Gastroesophageal sphincter (tissue), 4 donors: ENCODE data around the gene EIF2AK2. TPM values are rescaled to one million over a fixed set of nuclear protein-coding genes. Genes with fewer than 3 reads are reported as not detected.

Experiments used
- ATAC-seq: fragments of 150-250 bp; one replicate; pipeline ENCODE4 v1.9.1; 2016; ENCODE audit warnings: mild to moderate bottlenecking, moderate library complexity
- H3K27ac ChIP-seq, 4 donors: fragments of 200-600 bp; sonication (generic) in 3 of 4; 1 replicate in 3 of 4; 2 replicates in 1 of 4; pipeline ENCODE4 v1.5.1; 2016 to 2019
- H3K27me3 ChIP-seq: fragments of 200-600 bp; sonication (generic); one replicate; pipeline ENCODE4 v1.5.1; 2019
- H3K36me3 ChIP-seq, 2 donors: fragments of 200-600 bp; sonication (generic); one replicate each; pipeline ENCODE4 v1.5.1; 2019; ENCODE audit warnings: control low read depth in 1 of 2
- H3K4me1 ChIP-seq, 3 donors: fragments of 200-600 bp; sonication (generic); 1 replicate in 2 of 3; 2 replicates in 1 of 3; pipeline ENCODE4 v1.5.1; 2016 to 2019; ENCODE audit warnings: control low read depth in 2 of 3
- H3K4me3 ChIP-seq, 2 donors: fragments of 200-600 bp; sonication (generic); one replicate each; pipeline ENCODE4 v1.5.1; 2019; ENCODE audit warnings: mild to moderate bottlenecking in 1 of 2, moderate library complexity in 1 of 2
- H3K9me3 ChIP-seq, 3 donors: fragments of 200-600 bp; sonication (generic); one replicate each; pipeline ENCODE4 v1.5.1; 2017 to 2019; ENCODE audit warnings: control low read depth in 2 of 3
- EP300 ChIP-seq: sonication (generic); formaldehyde crosslinking; IDR thresholded peaks from one replicate; pipeline ENCODE4 v1.6.1; 2017; ENCODE audit warnings: antibody characterized with exemption, mild to moderate bottlenecking
- POLR2A ChIP-seq, 2 donors: fragments of 450-650 bp; IDR thresholded peaks; one replicate each; pipeline ENCODE4 v1.6.1; 2017; ENCODE audit warnings: antibody characterized with exemption in 2 of 2, mild to moderate bottlenecking in 2 of 2, moderate library complexity in 1 of 2
- POLR2AphosphoS5 ChIP-seq: sonication (generic); formaldehyde crosslinking; IDR thresholded peaks from one replicate; pipeline ENCODE4 v1.6.1; 2017; ENCODE audit warnings: antibody characterized with exemption
- WGBS, 2 donors: methylation state at CpG; one replicate each; pipeline ENCODE4 v1.1.5; 2018; ENCODE audit warnings: low coverage in 1 of 2; 5-methylcytosine and 5-hydroxymethylcytosine counted together
- total RNA-seq, 4 donors: library from RNA; depleted of rRNA; stranded (reverse); fragments of >200 nt; gene quantifications; one replicate each; pipeline ENCODE4 v1.1.0, GENCODE V29; 2016
- TF ChIP-seq, protein P1 (sequence below), 4 experiments: fragments of 200-600 bp in 2 of 4; fragments of 450-650 bp in 2 of 4; sonication (generic) in 1 of 4; IDR thresholded peaks; one replicate each; pipeline ENCODE4 v1.5.1; 2017 to 2019; ENCODE audit warnings: antibody characterized with exemption in 4 of 4, mild to moderate bottlenecking in 2 of 4, moderate library complexity in 2 of 4

EIF2AK2 gene
- total RNA-seq, 4 donors from 2014 or later = 25.3 to 33.2 (median 29.9) TPM

DNA sequence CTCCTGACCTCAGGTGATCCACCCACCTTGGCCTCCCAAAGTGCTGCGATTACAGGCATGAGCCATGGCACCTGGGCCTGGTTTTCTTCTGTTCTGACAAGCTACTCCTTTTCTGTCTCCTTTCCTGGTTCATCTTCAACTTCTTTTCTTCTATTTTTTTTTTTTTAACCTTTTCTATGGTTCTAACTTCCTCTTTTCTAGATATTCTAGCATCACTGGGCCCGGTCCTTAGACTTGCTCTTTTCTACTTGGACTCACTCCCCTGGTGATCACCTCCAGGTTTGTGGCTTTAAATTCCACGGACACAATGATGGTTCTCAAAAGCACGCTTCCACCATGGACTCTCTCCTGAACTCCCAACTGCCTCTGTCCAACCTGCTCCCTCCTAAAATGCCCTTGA is 2.0 kb downstream of the EIF2AK2 start:
- Histone ChIP-seq H3K9me3 (no peaks in the 10 kb centered on the region), H3K36me3 (peaks cover 0 to 17% of the 10 kb centered on the region in 2 donors), H3K27me3 (no peaks in the 10 kb centered on the region), H3K4me1 (peaks cover 0 to 35% (median 7%) of the 10 kb centered on the region in 3 donors), H3K27ac (no peak overlapping the region), H3K4me3 (no peak overlapping the region)
- 88 to 94% methylated on average over 4 of the region's 4 CpGs for WGBS, 2 donors
- TF ChIP-seq POLR2A (IDR thresholded peaks at IDR 0.05) = no peak
- TF ChIP-seq POLR2AphosphoS5 = no peak
- no peak for TF ChIP-seq EP300
- TF ChIP-seq, protein P1, sequence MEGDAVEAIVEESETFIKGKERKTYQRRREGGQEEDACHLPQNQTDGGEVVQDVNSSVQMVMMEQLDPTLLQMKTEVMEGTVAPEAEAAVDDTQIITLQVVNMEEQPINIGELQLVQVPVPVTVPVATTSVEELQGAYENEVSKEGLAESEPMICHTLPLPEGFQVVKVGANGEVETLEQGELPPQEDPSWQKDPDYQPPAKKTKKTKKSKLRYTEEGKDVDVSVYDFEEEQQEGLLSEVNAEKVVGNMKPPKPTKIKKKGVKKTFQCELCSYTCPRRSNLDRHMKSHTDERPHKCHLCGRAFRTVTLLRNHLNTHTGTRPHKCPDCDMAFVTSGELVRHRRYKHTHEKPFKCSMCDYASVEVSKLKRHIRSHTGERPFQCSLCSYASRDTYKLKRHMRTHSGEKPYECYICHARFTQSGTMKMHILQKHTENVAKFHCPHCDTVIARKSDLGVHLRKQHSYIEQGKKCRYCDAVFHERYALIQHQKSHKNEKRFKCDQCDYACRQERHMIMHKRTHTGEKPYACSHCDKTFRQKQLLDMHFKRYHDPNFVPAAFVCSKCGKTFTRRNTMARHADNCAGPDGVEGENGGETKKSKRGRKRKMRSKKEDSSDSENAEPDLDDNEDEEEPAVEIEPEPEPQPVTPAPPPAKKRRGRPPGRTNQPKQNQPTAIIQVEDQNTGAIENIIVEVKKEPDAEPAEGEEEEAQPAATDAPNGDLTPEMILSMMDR (IDR thresholded peaks at IDR 0.05) = no peak
- no peak for ATAC-seq

DNA sequence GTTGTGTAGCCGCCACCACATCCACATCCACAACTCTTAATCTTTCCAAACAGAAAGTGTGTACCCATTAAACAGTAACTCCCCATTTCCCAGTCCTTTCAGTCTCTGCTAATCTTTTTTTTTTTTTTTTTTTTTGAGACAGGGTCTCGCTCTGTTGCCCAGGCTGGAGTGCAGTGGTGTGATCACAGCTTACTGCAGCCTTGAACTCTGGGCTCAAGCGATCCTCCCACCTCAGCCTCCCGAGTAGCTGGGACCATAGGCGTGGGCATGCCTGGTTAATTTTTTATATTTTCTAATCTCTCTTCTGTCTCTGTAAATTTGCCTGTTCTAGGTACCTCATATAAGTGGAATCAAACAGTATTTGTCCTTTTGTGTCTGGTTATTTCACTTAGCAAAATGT is 3.6 kb downstream of the EIF2AK2 start:
- no peak overlapping the region for H3K27ac ChIP-seq
- ATAC-seq = no peak
- no peak overlapping the region for H3K4me3 ChIP-seq
- no peaks in the 10 kb centered on the region for H3K9me3 ChIP-seq
- H3K27me3 ChIP-seq = no peaks in the 10 kb centered on the region
- 85 to 100% methylated on average over 4 to 5 of the region's 5 CpGs for WGBS, 2 donors
- H3K36me3 ChIP-seq = peaks cover 0 to 27% of the 10 kb centered on the region in 2 donors
- peaks cover 0 to 42% (median 7%) of the 10 kb centered on the region in 3 donors for H3K4me1 ChIP-seq
- no peak for TF ChIP-seq POLR2AphosphoS5
- TF ChIP-seq, protein P1 (IDR thresholded peaks at IDR 0.05) = no peak
- no peak for TF ChIP-seq POLR2A (IDR thresholded peaks at IDR 0.05)
- TF ChIP-seq EP300 = no peak

DNA sequence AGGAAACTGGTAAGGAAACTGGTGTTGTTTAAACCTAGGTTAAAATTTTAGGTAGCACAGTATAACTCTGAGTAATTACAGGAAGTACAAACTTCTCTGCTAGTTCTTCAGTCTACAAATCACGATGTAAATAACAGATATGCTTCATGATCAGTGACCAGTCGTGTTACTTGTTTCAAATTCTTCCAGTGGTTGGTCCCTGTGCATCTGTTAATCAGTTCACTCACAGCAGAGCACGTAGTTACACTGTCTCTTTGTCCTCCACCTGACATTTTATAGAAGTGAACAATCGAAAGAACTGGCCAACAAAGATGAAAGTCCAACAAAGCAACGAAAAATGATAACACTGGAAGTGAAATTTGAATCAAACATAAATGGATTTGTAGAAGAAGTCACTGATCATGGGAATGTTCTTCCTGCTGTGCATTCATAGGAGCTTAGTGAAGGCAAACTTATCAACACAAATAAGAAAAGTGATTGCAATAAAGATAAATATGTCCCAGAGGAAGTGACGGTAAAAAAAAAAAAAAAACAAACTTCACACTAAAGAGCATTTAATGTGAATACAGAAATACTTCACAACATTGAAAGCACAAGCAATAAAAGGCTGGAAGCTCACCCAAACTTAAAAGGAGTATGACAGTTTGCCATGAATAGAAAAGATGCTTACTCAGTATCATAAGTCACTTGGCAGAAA is 7.0 kb downstream of the EIF2AK2 start:
- no peak for TF ChIP-seq POLR2AphosphoS5
- TF ChIP-seq, protein P1 (IDR thresholded peaks at IDR 0.05) = no peak
- TF ChIP-seq POLR2A (IDR thresholded peaks at IDR 0.05) = no peak
- no peak for TF ChIP-seq EP300
- Histone ChIP-seq H3K4me3 (no peak overlapping the region), H3K4me1 (peaks cover 0 to 20% (median 0%) of the 10 kb centered on the region in 3 donors), H3K27me3 (no peaks in the 10 kb centered on the region), H3K27ac (no peak overlapping the region), H3K9me3 (no peaks in the 10 kb centered on the region), H3K36me3 (peaks cover 3 to 61% of the 10 kb centered on the region in 2 donors)
- WGBS, 2 donors = 34 to 60% methylated on average over 2 to 6 of the region's 6 CpGs
- no peak for ATAC-seq

DNA sequence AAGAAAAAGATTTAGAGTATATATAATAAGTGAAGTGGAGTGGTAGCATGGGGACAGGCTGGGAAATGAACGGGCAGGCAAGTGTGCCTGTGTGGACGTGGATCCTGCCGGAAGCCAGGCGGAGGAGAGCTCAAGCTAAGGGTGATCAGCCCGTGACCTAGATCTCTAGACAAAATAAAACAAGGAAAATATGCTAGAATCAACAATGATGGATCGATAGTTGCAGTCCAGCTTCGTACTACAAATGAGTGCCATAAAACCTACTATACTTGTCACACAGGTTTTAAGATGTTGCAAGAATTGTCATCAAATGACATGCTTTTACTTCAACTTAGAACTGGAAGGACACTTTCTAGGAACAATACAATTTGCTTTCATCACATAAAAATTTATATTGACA is 8.5 kb downstream of the EIF2AK2 start:
- Histone ChIP-seq H3K27me3 (no peaks in the 10 kb centered on the region), H3K36me3 (peaks cover 3 to 66% of the 10 kb centered on the region in 2 donors), H3K9me3 (no peaks in the 10 kb centered on the region), H3K4me3 (no peak overlapping the region), H3K27ac (no peak overlapping the region), H3K4me1 (peaks cover 0 to 18% (median 0%) of the 10 kb centered on the region in 3 donors)
- no peak for TF ChIP-seq POLR2A (IDR thresholded peaks at IDR 0.05)
- ATAC-seq = no peak
- WGBS, 2 donors = 89 to 100% methylated on average over 2 to 7 of the region's 7 CpGs

DNA sequence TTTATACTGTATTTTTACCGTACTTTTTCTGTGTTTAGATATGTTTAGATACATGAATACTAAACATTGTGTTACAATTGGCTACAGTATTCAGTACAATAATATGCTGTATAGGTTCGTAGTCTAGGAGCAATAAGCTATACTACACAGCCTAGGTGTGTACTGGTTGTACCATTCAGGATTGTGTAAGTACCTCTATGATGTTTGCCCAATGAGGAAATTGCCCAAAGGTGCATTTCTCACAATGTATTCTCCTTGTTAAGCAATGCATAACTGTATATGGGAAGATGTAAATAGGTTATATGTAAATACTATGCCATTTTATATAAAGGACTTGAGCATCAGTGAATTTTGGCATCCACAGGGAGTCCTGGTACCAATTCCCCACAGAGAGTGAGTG is 10.7 kb downstream of the EIF2AK2 start:
- Histone ChIP-seq H3K9me3 (no peaks in the 10 kb centered on the region), H3K36me3 (peaks cover 3 to 81% of the 10 kb centered on the region in 2 donors), H3K27ac (no peak overlapping the region), H3K4me3 (no peak overlapping the region), H3K4me1 (peaks cover 0 to 18% (median 0%) of the 10 kb centered on the region in 3 donors), H3K27me3 (no peaks in the 10 kb centered on the region)
- no peak for TF ChIP-seq POLR2A (IDR thresholded peaks at IDR 0.05)
- no peak for TF ChIP-seq POLR2AphosphoS5
- TF ChIP-seq EP300 = no peak
- TF ChIP-seq, protein P1 (IDR thresholded peaks at IDR 0.05) = no peak
- 92 to 100% methylated on average over 1 to 2 of the region's 2 CpGs for WGBS, 2 donors
- no peak for ATAC-seq
